BLaER1 (cell line): Measurements from ENCODE around the gene CPT1B.

Experiments
- H3K27ac ChIP-seq: shearing (Covaris generic); formaldehyde crosslinking; 2 replicates; pipeline ENCODE4 v1.8.1; 2022
- H3K27me3 ChIP-seq: shearing (Covaris generic); formaldehyde crosslinking; 2 replicates; pipeline ENCODE4 v1.8.1; 2022
- H3K36me3 ChIP-seq: shearing (Covaris generic); formaldehyde crosslinking; 2 replicates; pipeline ENCODE4 v1.8.1; 2022
- H3K4me1 ChIP-seq: shearing (Covaris generic); formaldehyde crosslinking; 2 replicates; pipeline ENCODE4 v1.8.1; 2022
- H3K4me2 ChIP-seq: shearing (Covaris generic); formaldehyde crosslinking; 2 replicates; pipeline ENCODE4 v1.8.1; 2022
- H3K4me3 ChIP-seq: shearing (Covaris generic); formaldehyde crosslinking; 2 replicates; pipeline ENCODE4 v1.8.1; 2022
- H3K9ac ChIP-seq: shearing (Covaris generic); formaldehyde crosslinking; 2 replicates; pipeline ENCODE4 v1.8.1; 2022
- H3K9me3 ChIP-seq: shearing (Covaris generic); formaldehyde crosslinking; 2 replicates; pipeline ENCODE4 v1.8.1; 2022
- H4K20me1 ChIP-seq: shearing (Covaris generic); formaldehyde crosslinking; 2 replicates; pipeline ENCODE4 v1.8.1; 2022
- Cebpa-rat ChIP-seq: shearing (Covaris generic); IDR thresholded peaks from 2 replicates; pipeline ENCODE4 v1.8.1; 2022

Gene CPT1B

DNA sequence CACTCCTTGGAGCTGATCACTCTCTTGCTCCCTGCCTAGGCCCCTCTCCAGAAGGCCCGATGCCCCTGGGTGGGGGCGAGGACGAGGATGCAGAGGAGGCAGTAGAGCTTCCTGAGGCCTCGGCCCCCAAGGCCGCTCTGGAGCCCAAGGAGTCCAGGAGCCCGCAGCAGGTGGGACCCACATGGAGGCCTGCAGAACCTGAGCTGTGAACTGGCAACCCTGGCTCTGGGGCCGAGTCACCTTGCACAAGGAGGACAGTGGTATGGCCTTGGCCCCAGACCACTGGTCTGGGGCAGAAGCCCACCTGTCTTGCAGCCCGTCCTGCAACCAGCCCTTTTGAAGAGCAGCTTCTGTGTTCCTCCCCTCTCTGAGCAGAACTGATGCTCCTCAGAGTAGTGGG is 59.1 kb downstream of the CPT1B start:
- H4K20me1 ChIP-seq, result peaks cover 64% of the 10 kb centered on the region
- H3K4me2 ChIP-seq, result no peak overlapping the region
- no peak overlapping the region for H3K9ac ChIP-seq
- TF ChIP-seq Cebpa-rat, result no peak
- H3K4me1 ChIP-seq, result peaks cover 22% of the 10 kb centered on the region
- no peaks in the 10 kb centered on the region for H3K9me3 ChIP-seq
- H3K27ac ChIP-seq, result no peak overlapping the region
- H3K36me3 ChIP-seq, result peaks cover 96% of the 10 kb centered on the region
- no peak overlapping the region for H3K4me3 ChIP-seq
- H3K27me3 ChIP-seq, result no peaks in the 10 kb centered on the region
